Neural progenitor cell (in vitro differentiated cells): Measurements from ENCODE around the gene MYL9. TPM values are rescaled to one million over a fixed set of nuclear protein-coding genes. Genes with fewer than 3 reads are reported as not detected.

ENCODE experiments used
- DNase-seq: peaks from one replicate; pipeline ENCODE4 v3.0.0-alpha.2; 2016; ENCODE audit warnings: low spot score
- H2AFZ ChIP-seq: fragments of 200-600 bp; sonication (generic); replicated peaks from 2 replicates; pipeline ENCODE4 v1.6.1; 2016; ENCODE audit warnings: antibody characterized with exemption
- H3F3A ChIP-seq: fragments of 200-600 bp; sonication (generic); 2 replicates; pipeline ENCODE4 v1.6.1; 2016; ENCODE audit warnings: antibody characterized with exemption, low read depth
- H3K27ac ChIP-seq: fragments of 200-600 bp; sonication (generic); 2 replicates; pipeline ENCODE4 v1.5.1; 2016; ENCODE audit warnings: mild to moderate bottlenecking
- H3K27me3 ChIP-seq: fragments of 200-600 bp; sonication (generic); 2 replicates; pipeline ENCODE4 v1.6.1; 2016; ENCODE audit warnings: mild to moderate bottlenecking, moderate library complexity
- H3K36me3 ChIP-seq: fragments of 200-600 bp; sonication (generic); 2 replicates; pipeline ENCODE4 v1.5.1; 2016
- H3K4me1 ChIP-seq: fragments of 200-600 bp; sonication (generic); 2 replicates; pipeline ENCODE4 v1.6.1; 2016; ENCODE audit warnings: mixed run types
- H3K4me2 ChIP-seq: fragments of 200-600 bp; sonication (generic); 2 replicates; pipeline ENCODE4 v1.6.1; 2016
- H3K4me3 ChIP-seq: fragments of 200-600 bp; sonication (generic); 2 replicates; pipeline ENCODE4 v1.5.1; 2016
- H3K79me2 ChIP-seq: fragments of 200-600 bp; sonication (generic); 2 replicates; pipeline ENCODE4 v1.6.1; 2016; ENCODE audit warnings: low read depth
- H3K9ac ChIP-seq: fragments of 200-600 bp; sonication (generic); 2 replicates; pipeline ENCODE4 v1.6.1; 2016
- H3K9me3 ChIP-seq: fragments of 200-600 bp; sonication (generic); 2 replicates; pipeline ENCODE4 v1.5.1; 2016; ENCODE audit warnings: low read depth
- H4K20me1 ChIP-seq: fragments of 200-600 bp; sonication (generic); 2 replicates; pipeline ENCODE4 v1.6.1; 2016; ENCODE audit warnings: low read depth
- H3K27ac Mint-ChIP-seq: 3 replicates; pipeline ENCODE4 v1.8.0; 2021; ENCODE audit warnings: mixed read lengths
- H3K27me3 Mint-ChIP-seq: 2 replicates; pipeline ENCODE4 v1.8.0; 2022; ENCODE audit warnings: low read depth, mild to moderate bottlenecking, inconsistent platforms, moderate library complexity, mixed read lengths; ENCODE audit not compliant: insufficient read depth
- H3K36me3 Mint-ChIP-seq: 3 replicates; pipeline ENCODE4 v1.8.0; 2021; ENCODE audit warnings: mixed read lengths
- H3K4me1 Mint-ChIP-seq: 3 replicates; pipeline ENCODE4 v1.8.0; 2021; ENCODE audit warnings: mixed read lengths
- H3K4me3 Mint-ChIP-seq: 3 replicates; pipeline ENCODE4 v1.8.0; 2021; ENCODE audit warnings: mild to moderate bottlenecking, moderate library complexity, mixed read lengths
- H3K9me3 Mint-ChIP-seq: 3 replicates; pipeline ENCODE4 v1.8.0; 2020; ENCODE audit warnings: mixed read lengths
- EZH2 ChIP-seq: fragments of 200-600 bp; sonication (generic); IDR thresholded peaks from 2 replicates; pipeline ENCODE4 v1.6.1; 2017; ENCODE audit warnings: antibody characterized with exemption, mild to moderate bottlenecking, moderate library complexity
- EZH2phosphoT487 ChIP-seq: fragments of 200-600 bp; sonication (generic); IDR thresholded peaks from 2 replicates; pipeline ENCODE4 v1.6.1; 2017; ENCODE audit warnings: antibody characterized with exemption
- total RNA-seq: library from RNA; depleted of rRNA; stranded (reverse); fragments of >200 nt; gene quantifications from 2 replicates; pipeline ENCODE4 v1.2.3, GENCODE V29; 2015; ENCODE audit warnings: low replicate concordance
- TF ChIP-seq, protein P1 (sequence below): fragments of 200-600 bp; sonication (generic); IDR thresholded peaks from 2 replicates; pipeline ENCODE4 v1.5.1; 2017; ENCODE audit warnings: antibody characterized with exemption, mild to moderate bottlenecking

The MYL9 gene
- total RNA-seq, 1 donor from 2014 or later, result 12.4 TPM

DNA sequence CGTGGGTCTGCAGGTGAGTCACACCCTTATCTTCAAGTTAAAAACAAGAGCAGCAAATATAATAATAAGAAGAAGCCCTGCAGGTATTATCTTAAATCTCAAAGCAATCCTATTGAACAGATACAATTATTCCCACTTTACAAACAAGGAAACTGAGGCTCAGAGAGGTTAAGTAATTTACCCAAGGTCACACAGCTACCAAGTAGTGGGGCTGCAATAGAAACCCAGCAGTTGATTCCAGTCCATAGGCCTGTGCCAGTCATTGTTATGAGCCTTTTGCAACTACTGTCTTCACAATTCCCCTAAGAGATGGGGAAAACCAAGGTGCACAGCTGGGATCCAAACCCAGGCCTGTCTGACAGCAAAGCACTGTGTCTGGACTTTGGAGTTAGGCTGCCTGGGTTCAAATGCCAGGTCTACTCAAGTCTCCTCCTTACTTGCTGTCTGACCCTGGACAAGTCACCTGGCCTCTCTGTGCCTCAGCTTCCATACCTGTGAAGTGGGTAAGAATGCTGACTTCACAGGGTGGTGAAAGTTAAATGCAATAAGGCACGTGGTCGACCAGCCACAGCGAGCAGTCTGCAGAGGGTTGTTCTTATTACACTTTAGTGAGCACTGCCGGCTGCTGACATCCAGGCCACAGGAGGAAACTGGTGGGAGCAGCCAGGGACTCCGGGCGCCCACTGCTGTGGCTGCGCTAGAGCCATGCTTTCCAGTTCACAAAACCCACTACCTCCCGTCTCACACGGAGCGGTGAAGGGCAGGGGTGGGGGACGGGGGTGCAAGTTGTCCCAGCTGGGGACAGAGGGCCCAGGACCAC, 6.1 kb downstream of the MYL9 start:
- TF ChIP-seq, protein P1, sequence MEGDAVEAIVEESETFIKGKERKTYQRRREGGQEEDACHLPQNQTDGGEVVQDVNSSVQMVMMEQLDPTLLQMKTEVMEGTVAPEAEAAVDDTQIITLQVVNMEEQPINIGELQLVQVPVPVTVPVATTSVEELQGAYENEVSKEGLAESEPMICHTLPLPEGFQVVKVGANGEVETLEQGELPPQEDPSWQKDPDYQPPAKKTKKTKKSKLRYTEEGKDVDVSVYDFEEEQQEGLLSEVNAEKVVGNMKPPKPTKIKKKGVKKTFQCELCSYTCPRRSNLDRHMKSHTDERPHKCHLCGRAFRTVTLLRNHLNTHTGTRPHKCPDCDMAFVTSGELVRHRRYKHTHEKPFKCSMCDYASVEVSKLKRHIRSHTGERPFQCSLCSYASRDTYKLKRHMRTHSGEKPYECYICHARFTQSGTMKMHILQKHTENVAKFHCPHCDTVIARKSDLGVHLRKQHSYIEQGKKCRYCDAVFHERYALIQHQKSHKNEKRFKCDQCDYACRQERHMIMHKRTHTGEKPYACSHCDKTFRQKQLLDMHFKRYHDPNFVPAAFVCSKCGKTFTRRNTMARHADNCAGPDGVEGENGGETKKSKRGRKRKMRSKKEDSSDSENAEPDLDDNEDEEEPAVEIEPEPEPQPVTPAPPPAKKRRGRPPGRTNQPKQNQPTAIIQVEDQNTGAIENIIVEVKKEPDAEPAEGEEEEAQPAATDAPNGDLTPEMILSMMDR, result no peak
- TF ChIP-seq EZH2 (no peak), EZH2phosphoT487 (no peak)
- peaks cover 32% of the 10 kb centered on the region for H4K20me1 ChIP-seq
- H3K27me3 Mint-ChIP-seq, result peaks cover 6% of the 10 kb centered on the region
- no peak overlapping the region for H3K4me2 ChIP-seq
- no peaks in the 10 kb centered on the region for H3K27me3 ChIP-seq
- peaks cover 12% of the 10 kb centered on the region for H3K79me2 ChIP-seq
- no peaks in the 10 kb centered on the region for H3K9me3 ChIP-seq
- no peak overlapping the region for H3K4me3 Mint-ChIP-seq
- peaks cover 7% of the 10 kb centered on the region for H3F3A ChIP-seq
- H2AFZ ChIP-seq, result no peak overlapping the region
- DNase-seq, result no peak
- H3K4me3 ChIP-seq, result no peak overlapping the region
- H3K36me3 Mint-ChIP-seq, result no peaks in the 10 kb centered on the region
- no peaks in the 10 kb centered on the region for H3K36me3 ChIP-seq
- no peaks in the 10 kb centered on the region for H3K9me3 Mint-ChIP-seq
- H3K4me1 ChIP-seq, result peaks cover 6% of the 10 kb centered on the region
- peak overlapping the region; percentile 8 for H3K27ac Mint-ChIP-seq
- no peak overlapping the region for H3K27ac ChIP-seq
- H3K9ac ChIP-seq, result no peak overlapping the region
- peaks cover 14% of the 10 kb centered on the region for H3K4me1 Mint-ChIP-seq

DNA sequence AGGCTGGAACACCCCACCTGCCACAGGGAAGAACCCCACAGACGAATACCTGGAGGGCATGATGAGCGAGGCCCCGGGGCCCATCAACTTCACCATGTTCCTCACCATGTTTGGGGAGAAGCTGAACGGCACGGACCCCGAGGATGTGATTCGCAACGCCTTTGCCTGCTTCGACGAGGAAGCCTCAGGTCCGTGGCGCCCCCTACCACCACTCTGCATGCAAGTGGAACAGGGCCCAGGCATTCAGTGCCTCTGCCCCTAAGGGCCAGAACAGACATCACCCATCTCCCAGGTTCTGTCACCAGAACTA, 6.6 kb downstream of the MYL9 start:
- Mint-ChIP-seq H3K27ac (no peak overlapping the region), H3K36me3 (no peaks in the 10 kb centered on the region), H3K27me3 (peaks cover 5% of the 10 kb centered on the region), H3K4me3 (no peak overlapping the region), H3K9me3 (no peaks in the 10 kb centered on the region), H3K4me1 (peaks cover 8% of the 10 kb centered on the region)
- Histone ChIP-seq H3K9me3 (no peaks in the 10 kb centered on the region), H3F3A (peaks cover 7% of the 10 kb centered on the region), H3K4me2 (no peak overlapping the region), H3K79me2 (peaks cover 6% of the 10 kb centered on the region), H3K36me3 (no peaks in the 10 kb centered on the region), H3K4me3 (no peak overlapping the region), H3K4me1 (peaks cover under 1% of the 10 kb centered on the region), H2AFZ (no peak overlapping the region), H3K27ac (no peak overlapping the region), H3K27me3 (no peaks in the 10 kb centered on the region), H3K9ac (no peak overlapping the region), H4K20me1 (peaks cover 27% of the 10 kb centered on the region)
- peak; percentile 61 for DNase-seq
- TF ChIP-seq EZH2 (no peak), EZH2phosphoT487 (no peak)
- TF ChIP-seq, protein P1, result peak; percentile 44

DNA sequence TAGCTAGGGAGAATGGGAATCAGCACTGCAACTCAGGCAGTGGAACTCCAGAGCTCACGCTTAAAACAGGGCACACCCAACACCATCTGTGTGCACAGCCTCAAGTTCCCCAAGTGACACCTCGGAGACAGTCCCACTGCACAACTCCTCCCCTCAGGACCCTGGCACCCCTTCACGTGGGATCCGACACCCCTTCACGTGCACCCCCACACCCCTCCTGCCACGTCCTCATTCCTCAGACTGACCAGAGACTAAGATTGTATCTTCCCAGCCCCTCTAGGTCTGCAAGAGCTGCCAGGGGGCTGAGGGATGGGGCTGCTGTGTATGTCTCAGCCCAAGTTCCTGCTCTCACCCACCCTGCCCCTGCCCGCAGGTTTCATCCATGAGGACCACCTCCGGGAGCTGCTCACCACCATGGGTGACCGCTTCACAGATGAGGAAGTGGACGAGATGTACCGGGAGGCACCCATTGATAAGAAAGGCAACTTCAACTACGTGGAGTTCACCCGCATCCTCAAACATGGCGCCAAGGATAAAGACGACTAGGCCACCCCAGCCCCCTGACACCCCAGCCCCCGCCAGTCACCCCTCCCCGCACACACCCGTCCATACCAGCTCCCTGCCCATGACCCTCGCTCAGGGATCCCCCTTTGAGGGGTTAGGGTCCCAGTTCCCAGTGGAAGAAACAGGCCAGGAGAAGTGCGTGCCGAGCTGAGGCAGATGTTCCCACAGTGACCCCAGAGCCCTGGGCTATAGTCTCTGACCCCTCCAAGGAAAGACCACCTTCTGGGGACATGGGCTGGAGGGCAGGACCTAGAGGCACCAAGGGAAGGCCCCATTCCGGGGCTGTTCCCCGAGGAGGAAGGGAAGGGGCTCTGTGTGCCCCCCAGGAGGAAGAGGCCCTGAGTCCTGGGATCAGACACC, 7.6 kb downstream of the MYL9 start:
- no peaks in the 10 kb centered on the region for H3K4me1 ChIP-seq
- H2AFZ ChIP-seq, result no peak overlapping the region
- H4K20me1 ChIP-seq, result peaks cover 17% of the 10 kb centered on the region
- Mint-ChIP-seq H3K4me1 (peaks cover under 1% of the 10 kb centered on the region), H3K9me3 (no peaks in the 10 kb centered on the region), H3K36me3 (no peaks in the 10 kb centered on the region), H3K27ac (peak overlapping the region; percentile 17), H3K27me3 (peaks cover 2% of the 10 kb centered on the region), H3K4me3 (no peak overlapping the region)
- H3K4me3 ChIP-seq, result no peak overlapping the region
- H3K9me3 ChIP-seq, result no peaks in the 10 kb centered on the region
- H3K79me2 ChIP-seq, result no peaks in the 10 kb centered on the region
- H3K4me2 ChIP-seq, result no peak overlapping the region
- H3K27me3 ChIP-seq, result no peaks in the 10 kb centered on the region
- no peak overlapping the region for H3K27ac ChIP-seq
- TF ChIP-seq EZH2phosphoT487 (no peak), EZH2 (no peak)
- TF ChIP-seq, protein P1, result no peak
- DNase-seq, result no peak
- no peaks in the 10 kb centered on the region for H3K36me3 ChIP-seq
- no peak overlapping the region for H3K9ac ChIP-seq
- peaks cover 7% of the 10 kb centered on the region for H3F3A ChIP-seq
